ENCODE results near the gene TNFRSF21. TPM values are rescaled to one million over a fixed set of nuclear protein-coding genes. Genes with fewer than 3 reads are reported as not detected.

TNFRSF21 gene
- total RNA-seq, 4 donors from 2014 or later = 3.3 to 7.4 (median 3.9) TPM

DNA sequence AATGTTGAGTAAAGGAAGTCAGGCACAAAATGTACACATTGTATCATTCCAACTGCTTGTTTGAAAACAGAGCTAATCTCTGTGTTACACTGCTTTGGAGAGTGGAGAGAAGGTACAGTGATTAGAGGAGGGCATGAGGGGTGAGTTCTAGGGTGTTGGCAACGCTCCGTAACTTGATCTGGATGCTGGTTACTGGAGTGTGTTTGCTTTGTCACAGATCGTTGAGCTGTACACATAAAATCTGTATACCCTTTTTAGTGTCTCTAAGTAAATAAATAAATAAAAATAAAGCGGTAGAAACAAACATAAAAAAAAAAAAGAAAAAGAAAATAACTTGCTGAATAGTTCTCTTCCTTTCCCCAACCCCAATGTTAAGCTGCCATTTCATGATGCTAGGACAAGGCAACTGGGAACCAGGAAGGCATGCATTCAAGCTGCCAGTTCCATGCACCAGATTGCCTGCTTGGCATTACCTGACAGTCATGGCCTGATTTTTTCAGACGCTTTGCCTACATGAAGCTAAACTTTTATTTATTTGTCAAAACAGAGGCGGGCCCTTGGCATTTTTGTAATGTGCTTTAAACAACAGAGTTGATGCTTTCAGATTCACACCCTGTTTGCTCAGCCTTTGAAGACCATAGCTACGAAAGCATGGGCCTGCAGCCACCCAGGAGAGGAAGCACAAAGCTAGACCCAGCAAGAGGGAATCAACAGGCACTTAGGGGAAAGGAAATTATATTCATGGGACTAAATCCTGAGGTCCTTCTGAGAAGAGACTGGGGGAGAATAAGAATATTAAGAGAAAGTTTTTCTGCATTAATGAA lies 21.2 kb downstream of the TNFRSF21 start:
- H3K27me3 ChIP-seq = no peaks in the 10 kb centered on the region
- H3K4me3 ChIP-seq = no peak overlapping the region
- no peak overlapping the region for H3K27ac ChIP-seq
- no peaks in the 10 kb centered on the region for H3K9me3 ChIP-seq
- no peaks in the 10 kb centered on the region for H3K4me1 ChIP-seq
- H3K36me3 ChIP-seq = no peaks in the 10 kb centered on the region
- DNase-seq (ENCODE audit: low spot score in 2 of 2) = no peak
- 86% methylated on average over 7 of the region's 7 CpGs for WGBS
- TF ChIP-seq, protein P1, sequence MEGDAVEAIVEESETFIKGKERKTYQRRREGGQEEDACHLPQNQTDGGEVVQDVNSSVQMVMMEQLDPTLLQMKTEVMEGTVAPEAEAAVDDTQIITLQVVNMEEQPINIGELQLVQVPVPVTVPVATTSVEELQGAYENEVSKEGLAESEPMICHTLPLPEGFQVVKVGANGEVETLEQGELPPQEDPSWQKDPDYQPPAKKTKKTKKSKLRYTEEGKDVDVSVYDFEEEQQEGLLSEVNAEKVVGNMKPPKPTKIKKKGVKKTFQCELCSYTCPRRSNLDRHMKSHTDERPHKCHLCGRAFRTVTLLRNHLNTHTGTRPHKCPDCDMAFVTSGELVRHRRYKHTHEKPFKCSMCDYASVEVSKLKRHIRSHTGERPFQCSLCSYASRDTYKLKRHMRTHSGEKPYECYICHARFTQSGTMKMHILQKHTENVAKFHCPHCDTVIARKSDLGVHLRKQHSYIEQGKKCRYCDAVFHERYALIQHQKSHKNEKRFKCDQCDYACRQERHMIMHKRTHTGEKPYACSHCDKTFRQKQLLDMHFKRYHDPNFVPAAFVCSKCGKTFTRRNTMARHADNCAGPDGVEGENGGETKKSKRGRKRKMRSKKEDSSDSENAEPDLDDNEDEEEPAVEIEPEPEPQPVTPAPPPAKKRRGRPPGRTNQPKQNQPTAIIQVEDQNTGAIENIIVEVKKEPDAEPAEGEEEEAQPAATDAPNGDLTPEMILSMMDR (IDR thresholded peaks at IDR 0.05) = no peak
- TF ChIP-seq EP300 (IDR thresholded peaks at IDR 0.05) = no peak
- no peak for TF ChIP-seq POLR2AphosphoS5 (IDR thresholded peaks at IDR 0.05)
- TF ChIP-seq POLR2A (IDR thresholded peaks at IDR 0.05) = no peak

DNA sequence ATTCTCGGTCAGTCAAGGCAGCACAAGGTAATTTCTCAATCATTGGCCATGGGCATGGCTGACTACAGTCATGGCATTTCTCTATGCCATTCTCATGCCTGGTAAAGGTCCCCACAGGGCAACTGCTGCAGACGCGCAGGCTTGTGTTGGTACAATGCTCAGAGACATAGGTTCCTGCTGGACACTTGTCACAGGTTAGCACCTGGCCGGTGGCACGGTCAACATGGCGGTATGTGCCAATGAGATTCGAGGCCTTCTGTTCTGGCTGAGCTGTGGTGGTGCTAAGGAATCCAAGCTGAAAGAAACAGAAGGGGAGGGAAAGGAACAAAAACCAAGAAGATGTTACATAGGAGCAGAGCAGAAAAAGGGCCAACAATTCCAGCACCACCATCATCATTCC lies 23.4 kb downstream of the TNFRSF21 start:
- no peak overlapping the region for H3K4me3 ChIP-seq
- no peak for TF ChIP-seq POLR2A (IDR thresholded peaks at IDR 0.05)
- TF ChIP-seq, protein P1 (IDR thresholded peaks at IDR 0.05) = no peak
- no peak for TF ChIP-seq POLR2AphosphoS5 (IDR thresholded peaks at IDR 0.05)
- TF ChIP-seq EP300 (IDR thresholded peaks at IDR 0.05) = no peak
- WGBS = 100% methylated on average over 5 of the region's 7 CpGs
- H3K9me3 ChIP-seq = no peaks in the 10 kb centered on the region
- H3K27me3 ChIP-seq = no peaks in the 10 kb centered on the region
- no peaks in the 10 kb centered on the region for H3K36me3 ChIP-seq
- H3K4me1 ChIP-seq = no peaks in the 10 kb centered on the region
- H3K27ac ChIP-seq = no peak overlapping the region
- DNase-seq (ENCODE audit: low spot score in 2 of 2) = no peak

DNA sequence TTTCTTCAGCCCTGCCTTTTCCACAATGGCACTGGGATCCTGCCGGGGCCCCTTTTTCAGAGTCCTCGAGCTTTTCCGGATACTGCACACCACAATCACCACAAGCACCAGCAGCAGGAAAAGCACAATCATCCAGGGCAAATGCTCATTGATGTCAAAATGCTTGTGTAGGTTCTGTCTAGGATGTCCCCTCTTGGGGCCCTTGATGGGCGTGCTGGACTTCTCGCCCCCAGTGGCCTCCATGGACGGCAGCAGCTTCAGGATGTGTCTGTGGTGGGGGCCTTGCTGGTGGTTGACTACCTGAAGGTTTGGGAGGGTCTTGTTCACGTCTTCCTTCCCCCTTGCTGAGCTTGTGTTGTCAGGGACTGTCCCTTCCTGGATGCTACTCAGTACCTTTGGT lies 25.7 kb downstream of the TNFRSF21 start:
- no peaks in the 10 kb centered on the region for H3K9me3 ChIP-seq
- H3K27me3 ChIP-seq = no peaks in the 10 kb centered on the region
- H3K4me3 ChIP-seq = no peak overlapping the region
- no peaks in the 10 kb centered on the region for H3K4me1 ChIP-seq
- WGBS = 91% methylated on average over 7 of the region's 7 CpGs
- no peaks in the 10 kb centered on the region for H3K36me3 ChIP-seq
- TF ChIP-seq POLR2A (IDR thresholded peaks at IDR 0.05) = no peak
- no peak for TF ChIP-seq EP300 (IDR thresholded peaks at IDR 0.05)
- TF ChIP-seq, protein P1 (IDR thresholded peaks at IDR 0.05) = no peak
- TF ChIP-seq POLR2AphosphoS5 (IDR thresholded peaks at IDR 0.05) = no peak
- H3K27ac ChIP-seq = no peak overlapping the region
- DNase-seq (ENCODE audit: low spot score in 2 of 2) = no peak

DNA sequence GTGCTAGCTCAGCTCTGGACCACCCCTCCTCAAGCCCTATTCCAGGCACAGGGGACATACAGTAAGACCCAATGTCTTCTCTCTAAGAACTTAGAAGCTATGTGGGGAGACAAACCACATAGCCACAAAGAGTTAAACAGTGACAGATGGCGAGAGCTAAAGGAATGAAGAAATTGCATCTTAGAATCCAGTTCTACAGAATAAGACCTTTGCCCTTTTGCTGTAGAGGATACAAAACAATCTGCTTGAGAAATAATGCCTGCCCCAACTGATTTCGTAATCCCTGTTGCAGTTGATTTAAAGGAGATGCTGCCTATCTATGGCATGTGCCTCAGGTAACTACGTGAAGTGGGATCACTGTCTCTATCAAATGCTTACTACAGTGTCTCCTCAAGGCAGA lies 31.2 kb downstream of the TNFRSF21 start:
- Histone ChIP-seq H3K27ac (no peak overlapping the region), H3K9me3 (no peaks in the 10 kb centered on the region), H3K27me3 (no peaks in the 10 kb centered on the region), H3K36me3 (no peaks in the 10 kb centered on the region), H3K4me1 (no peaks in the 10 kb centered on the region), H3K4me3 (no peak overlapping the region)
- WGBS = 77% methylated on average over 3 of the region's 3 CpGs
- TF ChIP-seq POLR2A (IDR thresholded peaks at IDR 0.05) (no peak), POLR2AphosphoS5 (IDR thresholded peaks at IDR 0.05) (no peak), EP300 (IDR thresholded peaks at IDR 0.05) (no peak)
- TF ChIP-seq, protein P1 (IDR thresholded peaks at IDR 0.05) = no peak
- no peak for DNase-seq (ENCODE audit: low spot score in 2 of 2)

DNA sequence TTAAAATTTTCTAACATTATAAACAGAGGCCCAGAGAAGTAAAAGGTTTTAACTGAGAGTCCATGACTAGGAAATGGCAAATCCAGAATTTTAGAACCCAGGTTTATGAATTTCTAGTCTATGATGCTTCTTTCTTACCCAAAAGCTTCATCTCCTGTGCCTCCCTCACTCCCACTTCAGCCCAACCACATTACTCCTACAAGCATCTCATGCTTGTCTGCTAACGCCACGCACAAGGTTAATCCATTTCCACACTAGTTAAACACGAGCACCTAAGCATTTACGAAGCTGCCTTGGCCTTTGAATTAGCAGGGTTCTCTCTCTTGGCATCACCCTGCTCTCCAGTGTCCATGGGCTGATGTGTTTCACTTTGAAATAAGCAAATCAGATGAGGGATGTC lies 32.0 kb downstream of the TNFRSF21 start:
- H3K27ac ChIP-seq = no peak overlapping the region
- H3K9me3 ChIP-seq = no peaks in the 10 kb centered on the region
- H3K4me1 ChIP-seq = no peaks in the 10 kb centered on the region
- H3K4me3 ChIP-seq = no peak overlapping the region
- DNase-seq (ENCODE audit: low spot score in 2 of 2) = no peak
- no peaks in the 10 kb centered on the region for H3K27me3 ChIP-seq
- WGBS = 95% methylated on average over 4 of the region's 4 CpGs
- no peak for TF ChIP-seq POLR2AphosphoS5 (IDR thresholded peaks at IDR 0.05)
- TF ChIP-seq, protein P1 (IDR thresholded peaks at IDR 0.05) = no peak
- no peaks in the 10 kb centered on the region for H3K36me3 ChIP-seq
